Esophagus squamous epithelium (tissue), 5 donors: ENCODE data around the gene RASGRF2. TPM values are rescaled to one million over a fixed set of nuclear protein-coding genes. Genes with fewer than 3 reads are reported as not detected.
"Not testable (repeated sequence)": the region's sequence is repeated elsewhere in the genome, so short reads cannot be mapped to it uniquely, and the experiment has no call there.

ENCODE experiments used
- DNase-seq: peaks from one replicate; lab custom pipeline; 2025; lab: John Stamatoyannopoulos, UW
- H3K27ac ChIP-seq, 4 donors: fragments of 200-600 bp; sonication (generic); one replicate each; pipeline ENCODE4 v1.5.1; 2016 to 2019; ENCODE audit warnings: mild to moderate bottlenecking in 1 of 4
- H3K27me3 ChIP-seq, 4 donors: fragments of 200-600 bp; sonication (generic); 1 replicate in 3 of 4; 2 replicates in 1 of 4; pipeline versions ENCODE4 v1.5.1 to v1.6.0; 2017 to 2021; ENCODE audit warnings: antibody characterized with exemption in 1 of 4
- H3K36me3 ChIP-seq, 3 donors: fragments of 200-600 bp; sonication (generic); one replicate each; pipeline ENCODE4 v1.5.1; 2016 to 2019
- H3K4me1 ChIP-seq, 3 donors: fragments of 200-600 bp; sonication (generic); one replicate each; pipeline ENCODE4 v1.5.1; 2017 to 2019
- H3K4me3 ChIP-seq, 4 donors: fragments of 200-600 bp; sonication (generic); 1 replicate in 3 of 4; 2 replicates in 1 of 4; pipeline ENCODE4 v1.5.1; 2016 to 2019; ENCODE audit warnings: mild to moderate bottlenecking in 2 of 4, moderate library complexity in 1 of 4
- H3K9me3 ChIP-seq, 3 donors: fragments of 200-600 bp; sonication (generic); one replicate each; pipeline ENCODE4 v1.5.1; 2016 to 2019
- CTCF ChIP-seq, 6 experiments: fragments of 450-650 bp in 4 of 6; fragments of 200-600 bp in 2 of 6; sonication (generic) in 2 of 6; IDR thresholded peaks; one replicate each; pipeline ENCODE4 v1.5.1; 2016 to 2019; ENCODE audit warnings: antibody characterized with exemption in 6 of 6, mild to moderate bottlenecking in 4 of 6, moderate library complexity in 4 of 6
- POLR2A ChIP-seq, 4 donors: fragments of 450-650 bp; IDR thresholded peaks; one replicate each; pipeline ENCODE4 v1.6.1; 2017; ENCODE audit warnings: antibody characterized with exemption in 4 of 4, mild to moderate bottlenecking in 4 of 4, moderate library complexity in 3 of 4
- WGBS, 2 donors: methylation state at CpG; one replicate each; pipeline ENCODE4 v1.1.5; 2018; 5-methylcytosine and 5-hydroxymethylcytosine counted together
- intact Hi-C: fragments of 100-400 bp; cut with DNase I; formaldehyde crosslinking; loops from one replicate; pipeline ENCODE4 v1.15.0; 2022
- total RNA-seq, 4 donors: library from RNA; depleted of rRNA; stranded (reverse); fragments of >200 nt; gene quantifications; one replicate each; pipeline ENCODE4 v1.1.0, GENCODE V29; 2016
- donor health status: DM: yes; HTN: yes; CAD: no.

The RASGRF2 gene
- total RNA-seq, 4 donors from 2014 or later = 0.49 to 3.2 (median 0.62) TPM

- no peak overlapping the region for H3K27ac ChIP-seq
- no peaks in the 10 kb centered on the region for H3K27me3 ChIP-seq
- TF ChIP-seq CTCF (IDR thresholded peaks at IDR 0.05) = no peak
- no peak for TF ChIP-seq POLR2A (IDR thresholded peaks at IDR 0.05)
- H3K4me3 ChIP-seq = no peak overlapping the region
- DNase-seq = no peak
- no peaks in the 10 kb centered on the region for H3K4me1 ChIP-seq
- H3K36me3 ChIP-seq = no peaks in the 10 kb centered on the region
- intact Hi-C loops = no loop called here
- 86 to 90% methylated on average over 1 of the region's 1 CpG for WGBS, 2 donors
- H3K9me3 ChIP-seq = no peaks in the 10 kb centered on the region
These were observed 78.3 kb downstream of the RASGRF2 start for GRCh38 chr5:81038495-81038894.

DNA sequence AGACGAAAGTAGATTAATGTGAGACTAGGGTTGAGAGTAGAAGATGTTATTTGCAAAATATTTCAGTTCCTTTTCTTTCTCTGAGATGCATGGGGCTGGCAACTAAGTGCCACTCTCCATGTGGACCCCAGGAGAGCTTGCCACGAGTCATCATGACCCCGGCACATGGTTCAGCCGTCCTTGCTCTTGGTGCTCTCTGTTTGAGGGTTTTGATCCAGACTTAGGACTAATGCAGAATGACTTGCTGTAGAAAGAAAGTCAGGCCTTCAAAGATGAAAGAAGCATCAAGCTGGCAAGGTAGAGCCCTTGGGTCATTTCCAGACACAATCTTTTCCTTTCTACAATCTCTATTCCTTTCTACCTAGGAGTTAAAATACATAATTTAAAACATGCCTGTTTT, 84.7 kb downstream of the RASGRF2 start:
- Histone ChIP-seq H3K4me3 (no peak overlapping the region), H3K27me3 (no peaks in the 10 kb centered on the region), H3K36me3 (no peaks in the 10 kb centered on the region), H3K27ac (no peak overlapping the region), H3K4me1 (no peaks in the 10 kb centered on the region), H3K9me3 (no peaks in the 10 kb centered on the region)
- TF ChIP-seq POLR2A (IDR thresholded peaks at IDR 0.05) (no peak), CTCF (IDR thresholded peaks at IDR 0.05) (no peak)
- intact Hi-C loops = no loop called here
- 51 to 90% methylated on average over 4 of the region's 4 CpGs for WGBS, 2 donors
- no peak for DNase-seq

DNA sequence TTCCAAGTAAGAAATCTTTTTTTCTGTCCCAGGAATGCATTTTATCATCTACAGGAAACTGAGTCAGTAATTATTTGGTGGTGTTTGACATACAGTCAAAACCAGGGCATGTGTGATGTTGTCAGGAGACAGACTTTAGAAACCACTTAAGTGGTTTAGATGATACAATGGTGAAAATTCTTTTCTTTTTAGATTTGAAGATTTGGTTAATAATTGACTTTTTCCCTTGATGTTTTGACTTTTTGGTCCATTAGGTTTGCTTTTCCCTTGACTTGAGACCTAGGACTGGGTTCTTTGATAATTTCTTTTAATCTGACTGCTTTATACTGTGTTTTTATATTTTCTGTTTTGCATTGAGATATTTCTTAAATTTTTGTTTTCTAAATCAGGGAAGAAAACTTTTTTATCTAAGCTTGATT, 85.2 kb downstream of the RASGRF2 start:
- H3K4me1 ChIP-seq = no peaks in the 10 kb centered on the region
- intact Hi-C loops = no loop called here
- H3K36me3 ChIP-seq = no peaks in the 10 kb centered on the region
- H3K4me3 ChIP-seq = no peak overlapping the region
- no peak for TF ChIP-seq POLR2A (IDR thresholded peaks at IDR 0.05)
- TF ChIP-seq CTCF (IDR thresholded peaks at IDR 0.05) = no peak
- no peak overlapping the region for H3K27ac ChIP-seq
- H3K27me3 ChIP-seq = no peaks in the 10 kb centered on the region
- H3K9me3 ChIP-seq = no peaks in the 10 kb centered on the region
- DNase-seq = no peak

DNA sequence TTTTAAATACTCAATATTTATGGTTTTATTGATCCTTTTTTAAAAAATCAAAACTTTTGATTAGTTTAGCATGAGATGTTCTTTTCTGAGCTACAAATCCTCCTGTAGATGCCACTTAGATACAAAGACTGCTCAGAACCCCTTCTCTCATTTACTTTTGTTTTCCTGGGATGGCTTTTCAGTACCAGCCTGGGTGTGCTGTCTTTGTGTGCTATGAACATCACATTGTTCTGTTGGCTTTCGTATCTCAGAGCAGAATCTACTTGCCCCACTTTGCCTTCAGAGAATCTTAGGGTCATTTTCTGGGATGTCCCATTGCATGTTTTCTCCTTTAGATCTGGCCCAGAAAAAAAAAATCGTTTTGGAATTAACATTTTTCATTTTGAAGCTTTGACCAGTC, 85.9 kb downstream of the RASGRF2 start:
- WGBS, 2 donors = 61 to 62% methylated on average over 2 of the region's 2 CpGs
- no peaks in the 10 kb centered on the region for H3K36me3 ChIP-seq
- intact Hi-C loops = no loop called here

GRCh38 chr5:81052325-81052724, 92.2 kb downstream of the RASGRF2 start:
- 45 to 84% methylated on average over 2 of the region's 2 CpGs for WGBS, 2 donors

More for the DNA sequence above, 85.9 kb downstream of the RASGRF2 start:
- Histone ChIP-seq H3K9me3 (no peaks in the 10 kb centered on the region), H3K4me3 (no peak overlapping the region), H3K4me1 (no peaks in the 10 kb centered on the region), H3K27ac (no peak overlapping the region), H3K27me3 (no peaks in the 10 kb centered on the region)
- DNase-seq = no peak
- TF ChIP-seq CTCF (IDR thresholded peaks at IDR 0.05) (no peak), POLR2A (IDR thresholded peaks at IDR 0.05) (no peak)

GRCh38 chr5:81053282-81053681, 93.1 kb downstream of the RASGRF2 start:
- intact Hi-C loops, H3K4me1 ChIP-seq, H3K4me3 ChIP-seq, DNase-seq, H3K27ac ChIP-seq, H3K36me3 ChIP-seq, H3K27me3 ChIP-seq, H3K9me3 ChIP-seq: not testable (repeated sequence)
- WGBS, 2 donors = 0 to 89% methylated on average over 1 to 3 of the region's 4 CpGs

More at GRCh38 chr5:81052325-81052724, 92.2 kb downstream of the RASGRF2 start:
- Histone ChIP-seq H3K27me3 (no peaks in the 10 kb centered on the region), H3K36me3 (no peaks in the 10 kb centered on the region), H3K4me1 (no peaks in the 10 kb centered on the region), H3K4me3 (no peak overlapping the region), H3K27ac (no peak overlapping the region), H3K9me3 (no peaks in the 10 kb centered on the region)
- intact Hi-C loops = no loop called here
- no peak for DNase-seq
- TF ChIP-seq CTCF (IDR thresholded peaks at IDR 0.05) = no peak
- no peak for TF ChIP-seq POLR2A (IDR thresholded peaks at IDR 0.05)
